ENCODE measurements around the gene C1QTNF4.
"Not testable (repeated sequence)": the region's sequence is repeated elsewhere in the genome, so short reads cannot be mapped to it uniquely, and the experiment has no call there.

Gene C1QTNF4

GRCh38 chr11:47565340-47566148 is 28.7 kb downstream of the C1QTNF4 start, which contains the start of gene PTPMT1:
PTPMT1 (plus strand) TSS chr11:47565599; CDS start chr11:47565623, 24 bp downstream.
- peak; percentile 46 for DNase-seq (ENCODE audit: low read depth)

- DNase-seq (ENCODE audit: low read depth), result no peak
These were observed 29.3 kb downstream of the C1QTNF4 start for GRCh38 chr11:47564933-47565339.

- DNase-seq (ENCODE audit: low read depth), result not testable (repeated sequence)
These were observed 29.8 kb downstream of the C1QTNF4 start for GRCh38 chr11:47564366-47564765.

GRCh38 chr11:47562393-47562792 is 31.8 kb downstream of the C1QTNF4 start:
- not testable (repeated sequence) for DNase-seq (ENCODE audit: low read depth)

GRCh38 chr11:47560426-47560825 is 33.8 kb downstream of the C1QTNF4 start:
- no peak for DNase-seq (ENCODE audit: low read depth)

- DNase-seq (ENCODE audit: low read depth), result no peak
These were observed 35.5 kb downstream of the C1QTNF4 start for GRCh38 chr11:47558695-47559094.

GRCh38 chr11:47557004-47557403 is 37.2 kb downstream of the C1QTNF4 start:
- DNase-seq (ENCODE audit: low read depth), result not testable (repeated sequence)

- no peak for DNase-seq (ENCODE audit: low read depth)
These were observed 40.8 kb downstream of the C1QTNF4 start for GRCh38 chr11:47553406-47553743.

GRCh38 chr11:47552566-47553405 is 41.4 kb downstream of the C1QTNF4 start, which contains the start of gene CELF1:
CELF1 (minus strand) TSS chr11:47553132; CDS start chr11:47499523, 53,609 bp downstream.
- DNase-seq (ENCODE audit: low read depth), result peak; percentile 93

GRCh38 chr11:47552056-47552565 is 42.1 kb downstream of the C1QTNF4 start:
- DNase-seq (ENCODE audit: low read depth), result no peak

- DNase-seq (ENCODE audit: low read depth), result no peak
These were observed 43.1 kb downstream of the C1QTNF4 start for GRCh38 chr11:47551086-47551485.

- no peak for DNase-seq (ENCODE audit: low read depth)
These were observed 43.7 kb downstream of the C1QTNF4 start for GRCh38 chr11:47550288-47551047.

GRCh38 chr11:47546274-47546673 is 47.9 kb downstream of the C1QTNF4 start:
- not testable (repeated sequence) for DNase-seq (ENCODE audit: low read depth)

- DNase-seq (ENCODE audit: low read depth), result no peak
These were observed 48.9 kb downstream of the C1QTNF4 start for GRCh38 chr11:47545298-47545697.

- DNase-seq (ENCODE audit: low read depth), result no peak
These were observed 53.1 kb downstream of the C1QTNF4 start for GRCh38 chr11:47541070-47541469.

- DNase-seq (ENCODE audit: low read depth), result no peak
These were observed 54.6 kb downstream of the C1QTNF4 start for GRCh38 chr11:47539681-47540039.
